HG03108 (cell line): ENCODE data around the gene PRSS2.

ENCODE experiments used
- ATAC-seq: cut with Tn5 transposase; IDR thresholded peaks from one replicate; pipeline ENCODE4 v1.9.1; 2021; ENCODE audit warnings: moderate library complexity; ENCODE audit not compliant: unreplicated experiment

Gene PRSS2

DNA sequence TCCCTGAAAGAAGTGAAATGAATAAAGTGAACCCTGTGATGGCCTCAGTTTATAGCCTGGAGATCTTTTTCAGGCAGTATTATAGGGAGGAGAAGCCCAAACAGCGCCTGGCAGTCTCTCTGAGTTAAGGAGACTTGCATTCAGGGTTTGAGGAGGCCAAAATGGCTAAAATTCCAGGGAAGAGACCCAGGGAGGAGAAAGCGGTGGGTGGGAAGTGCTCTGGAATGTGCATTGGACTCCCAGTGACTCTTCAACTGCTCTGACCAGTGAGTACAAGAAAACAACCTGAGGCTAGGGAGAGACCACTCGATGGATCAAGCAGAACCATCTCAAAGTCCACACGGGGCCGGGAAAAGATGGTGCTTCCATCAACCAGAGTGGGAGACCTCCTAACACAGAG is 48.8 kb downstream of the PRSS2 start:
- no peak for ATAC-seq

DNA sequence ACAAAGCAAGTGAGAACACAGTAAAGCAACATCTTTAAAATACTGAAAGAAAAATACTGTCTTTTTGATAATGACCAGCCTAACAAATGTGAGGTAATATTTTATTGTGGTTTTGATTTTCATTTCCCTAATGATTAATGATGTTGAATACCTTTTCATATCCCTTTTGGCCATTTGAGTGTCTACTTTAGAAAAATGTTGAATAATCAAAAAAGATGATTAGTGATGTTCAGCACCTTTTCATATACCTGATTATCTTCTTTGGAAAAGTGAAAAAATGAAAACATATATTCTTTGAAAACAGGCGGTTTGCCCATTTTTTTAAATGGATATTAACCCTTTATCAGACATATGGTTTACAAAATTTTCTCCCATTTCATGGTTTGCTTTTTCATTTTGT is 51.9 kb downstream of the PRSS2 start:
- no peak for ATAC-seq
